AG08396 (cell line): ENCODE measurements around the gene MGMT.

Source experiments
- DNase-seq: peaks from one replicate; pipeline ENCODE4 v3.0.0; 2012; ENCODE audit warnings: low spot score, mixed read lengths

Gene MGMT

GRCh38 chr10:129495256-129495655, 28.2 kb downstream of the MGMT start:
- no peak for DNase-seq

DNA sequence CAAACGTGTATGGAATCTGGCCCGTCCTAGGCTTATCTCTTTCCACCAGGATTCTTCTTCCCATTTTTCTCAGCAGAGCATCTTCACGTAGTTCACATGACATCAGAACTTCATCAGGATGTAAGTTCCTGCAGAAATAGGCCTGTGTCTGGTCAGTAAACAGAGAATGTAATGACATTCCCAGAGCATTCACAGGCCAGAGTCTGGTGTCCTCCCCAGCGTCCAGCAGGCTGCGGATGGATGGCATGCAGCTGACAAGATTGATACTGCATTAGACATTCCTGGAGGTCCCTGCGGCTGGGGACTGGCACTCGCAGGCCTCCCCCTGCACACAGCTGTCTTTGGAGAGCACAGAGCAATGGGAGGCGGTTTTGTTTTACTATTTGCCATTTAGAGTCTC, 28.7 kb downstream of the MGMT start:
- DNase-seq = no peak

- no peak for DNase-seq
These were observed 30.0 kb downstream of the MGMT start for GRCh38 chr10:129497013-129497412.

DNA sequence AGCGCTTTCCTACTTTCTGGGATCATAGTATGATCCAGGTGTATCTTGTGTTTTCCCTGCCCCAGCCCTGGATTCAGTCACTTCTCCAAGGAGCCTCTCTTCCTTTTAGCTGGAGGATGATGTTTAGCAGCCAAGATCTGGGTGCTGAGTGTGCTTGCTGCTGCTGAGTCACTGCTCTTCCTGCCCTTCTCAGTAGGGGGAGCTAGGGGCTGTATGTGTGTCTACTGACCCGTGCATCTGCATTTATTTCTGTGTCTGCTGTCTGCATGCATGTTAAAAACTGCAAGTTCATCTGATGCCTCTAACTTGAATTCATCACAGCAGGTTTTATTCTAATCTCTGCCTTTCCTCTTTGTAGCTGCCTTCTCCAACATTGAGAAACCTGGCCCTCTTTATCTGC, 31.6 kb downstream of the MGMT start:
- no peak for DNase-seq

- no peak for DNase-seq
These were observed 33.7 kb downstream of the MGMT start for GRCh38 chr10:129500617-129501339.

GRCh38 chr10:129501652-129502436, 34.8 kb downstream of the MGMT start:
- no peak for DNase-seq

DNA sequence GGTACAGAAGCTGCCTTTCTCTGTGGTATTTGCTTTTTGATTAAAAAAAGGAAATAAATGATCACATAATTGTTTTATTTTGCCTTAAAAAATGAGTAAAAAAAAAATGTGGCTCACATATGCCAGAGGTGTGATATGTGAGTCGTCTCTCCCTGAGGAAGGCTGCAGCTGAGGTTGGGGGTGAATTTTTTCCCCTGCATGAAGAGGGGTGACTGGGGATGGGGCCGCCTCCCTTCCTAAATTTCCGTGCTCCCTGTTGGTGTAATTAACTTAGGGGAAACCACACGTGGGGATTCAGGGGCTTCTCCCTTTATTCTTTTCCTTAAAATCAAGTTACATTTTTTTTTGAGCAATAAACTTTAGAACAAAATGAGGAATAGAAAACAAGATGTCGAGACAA, 35.4 kb downstream of the MGMT start:
- no peak for DNase-seq

- DNase-seq = no peak
These were observed 38.5 kb downstream of the MGMT start for GRCh38 chr10:129505500-129506075.

DNA sequence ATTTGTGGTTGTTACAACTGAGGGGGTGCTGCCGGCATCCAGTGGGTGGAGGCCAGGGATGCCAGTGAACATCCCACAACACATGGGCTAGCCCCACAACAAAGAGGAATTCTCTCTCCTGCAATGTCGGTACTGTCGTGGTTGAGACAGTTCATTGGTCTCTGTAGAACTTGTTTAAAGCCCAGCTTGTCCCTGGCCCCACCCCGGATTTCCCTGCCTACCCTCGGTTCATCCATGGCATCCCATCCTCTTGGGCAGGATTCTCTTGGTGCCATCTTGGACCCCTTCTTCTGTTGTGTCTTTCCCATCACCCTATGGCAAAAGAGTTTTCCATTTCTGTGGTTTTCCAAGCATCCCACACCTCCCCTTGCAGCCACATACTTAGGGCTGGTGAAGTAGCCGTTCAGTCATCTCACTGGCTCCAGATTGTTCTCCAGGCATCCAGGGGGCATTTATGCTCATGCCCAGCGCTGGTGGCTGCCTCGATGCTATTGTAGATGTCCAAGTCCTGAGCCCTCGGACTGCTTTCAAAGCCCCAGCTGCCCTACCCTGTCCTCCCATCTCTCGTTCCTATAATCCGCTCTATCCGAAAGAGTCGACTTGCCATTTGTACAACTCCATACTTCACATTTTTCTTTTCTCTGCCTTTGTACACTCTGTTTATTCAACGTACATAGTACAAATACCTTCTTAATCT, 39.2 kb downstream of the MGMT start:
- no peak for DNase-seq

DNA sequence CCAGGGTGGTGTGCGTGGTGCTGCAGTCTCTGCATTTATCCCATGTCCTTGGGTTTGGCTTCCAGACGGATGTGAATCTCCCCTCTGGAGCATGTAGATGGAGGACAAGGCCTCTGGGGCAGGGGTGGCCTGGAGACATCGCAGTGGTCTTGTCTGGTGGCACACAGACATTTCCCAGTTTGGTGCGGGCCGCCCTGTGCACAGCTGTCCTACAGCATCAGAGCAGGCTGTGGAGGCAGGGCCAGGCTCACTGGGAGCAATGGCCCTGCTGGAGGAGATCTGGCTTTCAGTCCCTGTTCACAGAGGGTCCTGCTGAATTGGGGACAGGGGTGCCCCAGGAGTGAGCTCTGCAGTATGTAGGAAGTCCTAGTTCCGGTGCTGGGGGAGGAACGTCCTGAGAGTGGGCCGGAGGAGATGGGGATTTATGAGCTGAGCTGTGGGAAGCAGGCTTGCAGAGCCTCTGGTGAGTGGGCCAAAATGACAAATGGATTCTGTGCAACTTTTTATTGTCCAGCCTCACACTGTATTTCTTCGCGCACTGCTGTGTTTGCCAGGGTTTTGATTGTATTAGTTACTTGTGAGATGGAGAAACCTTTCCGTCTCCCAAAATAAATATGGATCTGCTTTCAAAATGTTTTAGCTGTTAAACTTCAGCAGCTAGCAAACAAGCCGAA, 40.3 kb downstream of the MGMT start:
- DNase-seq = no peak

- DNase-seq = no peak
These were observed 42.1 kb downstream of the MGMT start for GRCh38 chr10:129509155-129509554.

DNA sequence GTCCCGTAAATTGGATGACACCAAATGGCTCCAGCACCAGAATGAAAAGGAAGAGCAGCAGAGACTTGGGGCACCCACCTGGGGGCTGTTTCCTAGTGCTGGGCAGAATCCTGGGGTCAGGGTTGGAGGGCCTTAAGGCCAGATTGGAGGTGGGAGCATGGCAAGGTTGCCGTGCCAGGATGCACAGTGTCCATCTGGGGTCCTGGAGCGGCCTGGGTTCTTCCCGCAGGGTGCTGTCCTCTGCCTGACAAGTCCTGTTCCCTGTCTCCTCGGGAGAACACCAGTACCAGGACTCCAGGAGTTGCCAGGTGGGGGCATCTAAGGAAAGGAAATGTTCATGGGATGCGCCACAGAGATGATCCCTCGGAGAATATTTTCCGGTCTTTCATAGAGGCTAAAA, 42.8 kb downstream of the MGMT start:
- no peak for DNase-seq

GRCh38 chr10:129511086-129511485, 44.0 kb downstream of the MGMT start:
- no peak for DNase-seq

GRCh38 chr10:129511758-129512157, 44.7 kb downstream of the MGMT start:
- DNase-seq = no peak

DNA sequence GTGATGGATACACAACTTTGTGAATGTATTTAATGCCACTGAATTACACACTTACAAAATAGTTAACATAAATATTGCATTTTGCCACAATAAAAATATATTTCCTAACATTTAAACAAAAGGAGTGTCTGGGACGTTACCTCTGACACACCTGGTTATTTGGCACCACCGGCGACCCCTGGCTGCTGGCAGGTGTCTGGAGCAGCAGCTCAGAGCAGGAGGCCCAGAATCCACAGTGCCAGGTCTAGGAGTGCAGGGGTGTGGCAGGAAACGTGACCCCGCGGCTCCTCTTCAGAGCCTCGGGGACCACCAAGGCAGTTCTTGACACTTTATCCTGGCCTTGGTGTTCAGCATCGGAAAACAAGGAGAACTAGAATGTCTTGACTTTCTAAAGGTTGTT, 46.3 kb downstream of the MGMT start:
- DNase-seq = no peak

DNA sequence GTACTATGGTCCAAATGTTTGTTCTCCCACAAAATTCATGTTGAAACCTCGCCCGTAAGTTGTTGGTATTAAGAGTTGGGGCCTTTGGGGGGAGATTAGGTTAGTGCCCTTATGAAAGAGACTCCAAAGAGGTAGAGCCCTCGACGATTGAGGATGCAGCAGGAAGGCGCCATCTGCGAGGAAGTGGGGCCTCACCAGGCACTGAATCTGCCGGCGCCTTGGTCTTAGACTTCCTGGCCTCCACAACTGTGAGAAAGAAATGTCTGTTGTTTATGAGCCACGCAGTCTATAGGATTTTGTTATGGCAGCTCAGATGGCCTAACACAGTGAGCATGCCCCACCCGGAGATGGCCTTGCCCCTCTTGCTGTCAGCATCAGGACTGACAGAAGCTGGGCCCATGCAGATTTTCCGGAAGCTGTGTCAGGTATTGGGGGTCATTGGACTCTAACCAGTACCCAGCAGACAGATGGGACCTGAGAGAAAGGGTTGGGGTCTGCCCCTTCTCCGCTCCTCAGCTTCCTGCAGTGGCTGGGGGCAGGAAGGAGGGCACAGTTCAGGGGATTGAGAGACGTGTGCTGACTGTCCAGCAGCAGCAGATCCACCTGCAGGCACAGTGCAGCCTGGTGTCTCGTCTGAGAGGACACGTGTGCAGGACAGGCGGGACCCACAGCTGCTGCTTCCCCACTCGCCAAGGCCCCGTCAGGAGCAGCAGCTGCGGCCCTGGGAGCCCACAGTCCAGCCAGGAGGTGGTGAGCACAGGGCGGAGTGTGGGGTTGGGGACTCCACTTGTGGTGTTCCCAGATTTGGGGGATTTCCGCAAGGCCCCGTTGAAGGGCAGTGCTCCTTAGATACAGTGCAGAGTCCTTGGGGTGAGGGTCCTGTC, 47.8 kb downstream of the MGMT start:
- DNase-seq = no peak

- no peak for DNase-seq
These were observed 50.0 kb downstream of the MGMT start for GRCh38 chr10:129516846-129517679.

DNA sequence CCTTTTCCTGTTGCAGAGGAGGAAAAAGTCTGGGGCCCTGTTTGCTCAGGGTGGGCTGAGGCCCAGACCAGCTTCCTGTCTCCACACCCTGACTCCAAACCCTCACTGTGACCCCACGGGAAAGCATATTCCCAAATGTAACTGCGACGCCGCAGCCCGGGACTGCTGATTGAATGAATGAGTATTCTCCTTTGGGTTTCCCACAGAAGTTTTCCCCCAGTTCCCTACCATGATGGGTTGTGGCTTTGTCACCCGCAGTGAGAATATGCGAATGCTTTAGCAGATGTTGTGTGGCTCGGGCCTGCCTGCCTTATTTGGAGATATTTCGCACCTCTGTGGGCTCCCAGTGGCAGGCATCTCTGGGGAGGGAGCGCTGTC, 50.6 kb downstream of the MGMT start:
- no peak for DNase-seq

GRCh38 chr10:129518793-129519192, 51.8 kb downstream of the MGMT start:
- no peak for DNase-seq

DNA sequence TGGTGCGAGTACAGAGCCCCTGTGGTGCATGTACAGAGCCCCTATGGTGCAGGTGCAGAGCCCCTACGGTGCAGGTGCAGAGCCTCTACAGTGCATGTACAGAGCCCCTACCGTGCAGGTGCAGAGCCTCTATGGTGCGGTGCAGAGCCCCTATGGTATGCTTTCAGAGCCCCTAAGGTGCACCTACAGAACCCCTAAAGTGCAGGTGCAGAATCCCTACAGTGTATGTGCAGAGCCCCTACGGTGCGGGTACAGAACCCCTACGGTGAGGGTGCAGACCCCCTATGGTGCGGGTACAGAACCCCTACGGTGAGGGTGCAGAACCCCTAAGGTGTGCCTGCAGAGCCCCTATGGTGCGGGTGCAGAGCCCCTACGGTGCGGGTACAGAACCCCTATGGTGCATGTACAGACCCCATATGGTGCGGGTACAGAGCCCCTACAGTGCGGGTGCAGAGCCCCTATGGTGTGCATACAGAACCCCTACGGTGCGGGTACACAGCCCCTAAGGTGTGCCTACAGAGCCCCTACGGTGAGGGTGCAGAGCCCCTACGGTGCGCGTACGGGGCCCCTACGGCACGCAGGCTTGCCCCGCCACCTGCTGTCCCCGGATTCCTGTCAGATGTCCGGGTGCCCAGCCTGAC, 53.5 kb downstream of the MGMT start:
- DNase-seq = no peak
